ENCODE measurements around the gene JUP. TPM values are rescaled to one million over a fixed set of nuclear protein-coding genes. Genes with fewer than 3 reads are reported as not detected.

JUP gene
- total RNA-seq, 1 donor from 2014 or later, result 330 TPM

DNA sequence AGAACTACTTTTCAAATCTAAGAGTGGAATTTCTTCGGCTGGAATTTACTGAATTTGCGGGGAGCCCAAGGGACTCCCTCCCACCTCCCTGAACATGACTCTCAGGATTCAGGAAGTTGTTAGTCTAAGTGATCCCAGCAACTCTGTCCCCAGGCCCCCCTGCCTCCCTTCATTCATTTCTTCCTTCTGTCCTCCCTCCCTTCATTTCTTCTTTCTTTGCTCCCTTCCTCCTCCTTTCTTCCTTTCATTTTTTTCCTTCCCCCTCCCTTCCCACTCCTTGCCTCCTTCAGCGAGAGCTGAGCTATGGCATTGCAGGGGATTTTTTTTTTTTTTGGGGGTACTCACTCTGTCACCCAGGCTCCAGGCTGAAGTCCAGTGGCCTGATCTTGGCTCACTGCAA, 10.9 kb upstream of the JUP start:
- DNase-seq (ENCODE audit: low spot score), result no peak
- no peaks in the 10 kb centered on the region for H3K9me3 Mint-ChIP-seq (ENCODE audit: unreplicated experiment)
- H3K4me3 Mint-ChIP-seq (ENCODE audit: unreplicated experiment), result no peak overlapping the region
- TF ChIP-seq, protein P1, sequence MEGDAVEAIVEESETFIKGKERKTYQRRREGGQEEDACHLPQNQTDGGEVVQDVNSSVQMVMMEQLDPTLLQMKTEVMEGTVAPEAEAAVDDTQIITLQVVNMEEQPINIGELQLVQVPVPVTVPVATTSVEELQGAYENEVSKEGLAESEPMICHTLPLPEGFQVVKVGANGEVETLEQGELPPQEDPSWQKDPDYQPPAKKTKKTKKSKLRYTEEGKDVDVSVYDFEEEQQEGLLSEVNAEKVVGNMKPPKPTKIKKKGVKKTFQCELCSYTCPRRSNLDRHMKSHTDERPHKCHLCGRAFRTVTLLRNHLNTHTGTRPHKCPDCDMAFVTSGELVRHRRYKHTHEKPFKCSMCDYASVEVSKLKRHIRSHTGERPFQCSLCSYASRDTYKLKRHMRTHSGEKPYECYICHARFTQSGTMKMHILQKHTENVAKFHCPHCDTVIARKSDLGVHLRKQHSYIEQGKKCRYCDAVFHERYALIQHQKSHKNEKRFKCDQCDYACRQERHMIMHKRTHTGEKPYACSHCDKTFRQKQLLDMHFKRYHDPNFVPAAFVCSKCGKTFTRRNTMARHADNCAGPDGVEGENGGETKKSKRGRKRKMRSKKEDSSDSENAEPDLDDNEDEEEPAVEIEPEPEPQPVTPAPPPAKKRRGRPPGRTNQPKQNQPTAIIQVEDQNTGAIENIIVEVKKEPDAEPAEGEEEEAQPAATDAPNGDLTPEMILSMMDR (IDR thresholded peaks at IDR 0.05; ENCODE audit: unreplicated experiment), result no peak
- H3K27ac Mint-ChIP-seq (ENCODE audit: unreplicated experiment), result no peak overlapping the region
- peaks cover 2% of the 10 kb centered on the region for H3K27me3 Mint-ChIP-seq (ENCODE audit: unreplicated experiment)
- H3K4me1 Mint-ChIP-seq (ENCODE audit: unreplicated experiment), result peaks cover 28% of the 10 kb centered on the region
- no peaks in the 10 kb centered on the region for H3K36me3 Mint-ChIP-seq (ENCODE audit: low read depth, unreplicated experiment)

DNA sequence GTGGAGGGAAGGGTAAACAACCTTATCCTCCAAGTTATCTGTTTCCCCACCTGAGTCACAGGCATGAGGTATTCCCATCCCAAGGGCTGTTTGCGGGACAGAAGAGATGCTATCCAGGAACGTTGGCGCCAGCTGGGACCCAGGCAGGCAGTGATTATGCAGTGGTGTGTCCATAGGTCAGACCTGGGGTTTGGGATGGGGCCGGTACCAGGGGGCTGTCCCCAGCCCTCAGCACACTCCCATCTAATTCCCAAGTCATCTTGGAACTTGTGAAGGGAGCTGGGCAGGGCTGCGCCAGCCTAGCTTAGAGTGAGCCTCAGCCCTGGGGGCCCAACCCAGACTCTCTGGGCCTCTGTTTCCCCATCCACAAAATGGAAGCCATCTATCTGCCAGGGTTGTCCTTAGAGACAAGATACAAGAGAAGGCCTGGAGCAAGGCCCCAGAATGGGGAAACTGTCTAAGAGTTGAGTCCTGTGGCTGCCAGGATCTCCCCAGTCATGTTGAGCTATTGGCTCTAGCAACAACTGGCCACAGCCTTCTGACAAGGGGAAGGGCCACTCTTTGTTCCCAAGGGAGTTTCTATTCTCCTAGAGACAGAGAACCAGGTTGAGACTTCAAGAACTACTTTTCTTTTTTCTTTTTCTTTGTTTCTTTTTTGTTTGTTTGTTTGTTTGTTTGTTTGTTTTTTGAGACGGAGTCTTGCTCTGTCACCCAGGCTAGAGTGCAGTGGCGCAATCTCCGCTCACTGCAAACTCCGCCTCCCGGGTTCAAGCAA, 9.8 kb upstream of the JUP start:
- no peak overlapping the region for H3K4me3 Mint-ChIP-seq (ENCODE audit: unreplicated experiment)
- no peak overlapping the region for H3K27ac Mint-ChIP-seq (ENCODE audit: unreplicated experiment)
- TF ChIP-seq, protein P1 (IDR thresholded peaks at IDR 0.05; ENCODE audit: unreplicated experiment), result no peak
- H3K4me1 Mint-ChIP-seq (ENCODE audit: unreplicated experiment), result peaks cover 28% of the 10 kb centered on the region
- H3K9me3 Mint-ChIP-seq (ENCODE audit: unreplicated experiment), result no peaks in the 10 kb centered on the region
- no peaks in the 10 kb centered on the region for H3K36me3 Mint-ChIP-seq (ENCODE audit: low read depth, unreplicated experiment)
- peaks cover 2% of the 10 kb centered on the region for H3K27me3 Mint-ChIP-seq (ENCODE audit: unreplicated experiment)
- no peak for DNase-seq (ENCODE audit: low spot score)

DNA sequence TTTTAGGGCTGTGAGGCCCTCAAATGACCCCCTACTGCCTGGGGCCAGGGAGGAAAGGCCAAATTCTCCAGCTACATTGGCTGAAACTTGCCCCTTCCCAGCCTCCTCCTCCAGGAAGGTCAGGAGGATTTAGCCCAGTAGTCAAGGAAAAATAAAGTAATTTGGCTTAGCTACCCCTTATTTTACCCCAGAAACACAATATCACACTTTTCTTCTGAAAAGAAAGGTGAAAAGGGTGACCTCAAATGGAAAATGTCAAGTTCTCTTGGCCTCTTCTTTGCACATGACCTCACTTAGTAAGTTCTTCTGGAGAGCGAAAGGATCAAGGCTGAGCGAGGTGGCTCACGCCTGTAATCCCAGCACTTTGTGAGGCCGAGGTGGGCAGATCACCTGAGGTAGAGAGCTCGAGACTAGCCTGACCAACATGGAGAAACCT, 8.0 kb upstream of the JUP start:
- DNase-seq (ENCODE audit: low spot score), result no peak
- peaks cover 5% of the 10 kb centered on the region for H3K27me3 Mint-ChIP-seq (ENCODE audit: unreplicated experiment)
- H3K36me3 Mint-ChIP-seq (ENCODE audit: low read depth, unreplicated experiment), result no peaks in the 10 kb centered on the region
- H3K4me1 Mint-ChIP-seq (ENCODE audit: unreplicated experiment), result peaks cover 23% of the 10 kb centered on the region
- no peak overlapping the region for H3K27ac Mint-ChIP-seq (ENCODE audit: unreplicated experiment)
- no peaks in the 10 kb centered on the region for H3K9me3 Mint-ChIP-seq (ENCODE audit: unreplicated experiment)
- no peak overlapping the region for H3K4me3 Mint-ChIP-seq (ENCODE audit: unreplicated experiment)
- TF ChIP-seq, protein P1 (IDR thresholded peaks at IDR 0.05; ENCODE audit: unreplicated experiment), result no peak

DNA sequence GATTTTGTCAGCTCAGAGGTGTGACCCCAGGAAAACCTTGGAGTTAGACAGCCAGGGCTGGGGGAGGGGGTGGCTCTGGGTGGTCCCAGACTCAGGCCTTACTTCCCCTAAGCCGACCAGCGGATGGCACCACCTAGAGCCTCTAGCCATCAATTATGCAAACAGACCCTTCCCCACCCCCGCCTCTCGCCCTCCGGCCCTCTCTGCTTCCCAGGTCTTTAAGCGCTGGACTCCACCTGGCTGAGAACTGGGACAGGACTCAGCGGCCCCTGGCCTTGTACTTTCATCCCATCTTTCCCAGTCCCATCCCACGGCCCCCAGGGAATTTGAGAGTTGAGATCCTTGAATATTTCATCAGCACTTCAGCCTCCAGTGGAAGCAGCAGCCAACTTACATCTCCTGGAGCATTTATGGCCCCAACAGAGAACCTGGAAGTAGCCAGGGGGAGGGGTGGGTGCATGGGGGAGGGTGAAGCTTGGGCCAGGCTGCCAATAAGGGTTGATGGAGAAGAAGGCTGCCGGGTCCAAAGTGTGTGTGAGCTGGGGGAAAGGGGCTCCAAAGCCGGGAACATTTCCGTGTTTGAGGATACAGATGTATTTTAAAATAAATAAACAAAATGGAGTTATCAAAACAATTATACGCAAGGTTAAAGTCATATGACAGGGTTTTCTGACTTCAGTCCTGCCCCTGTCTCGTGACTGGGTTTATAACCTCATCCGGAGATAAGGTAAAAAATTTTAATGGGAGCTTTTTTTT, 7.5 kb upstream of the JUP start:
- Mint-ChIP-seq H3K27ac (ENCODE audit: unreplicated experiment) (no peak overlapping the region), H3K4me1 (ENCODE audit: unreplicated experiment) (peaks cover 25% of the 10 kb centered on the region), H3K4me3 (ENCODE audit: unreplicated experiment) (no peak overlapping the region), H3K36me3 (ENCODE audit: low read depth, unreplicated experiment) (no peaks in the 10 kb centered on the region), H3K9me3 (ENCODE audit: unreplicated experiment) (no peaks in the 10 kb centered on the region), H3K27me3 (ENCODE audit: unreplicated experiment) (peaks cover 4% of the 10 kb centered on the region)
- no peak for DNase-seq (ENCODE audit: low spot score)
- TF ChIP-seq, protein P1 (IDR thresholded peaks at IDR 0.05; ENCODE audit: unreplicated experiment), result no peak
